GM19455 (cell line): Measurements from ENCODE around the gene ITPRIP.

Experiments used
- ATAC-seq: cut with Tn5 transposase; IDR thresholded peaks from one replicate; pipeline ENCODE4 v1.9.1; 2021; ENCODE audit not compliant: unreplicated experiment

Gene ITPRIP

GRCh38 chr10:104308439-104308903, 29.8 kb downstream of the ITPRIP start:
- ATAC-seq: peak; percentile 63

GRCh38 chr10:104307576-104308438, 30.5 kb downstream of the ITPRIP start:
- ATAC-seq: no peak

- no peak for ATAC-seq
Observed at GRCh38 chr10:104306897-104307296, 31.4 kb downstream of the ITPRIP start.

- no peak for ATAC-seq
Observed at GRCh38 chr10:104304927-104305326, 33.3 kb downstream of the ITPRIP start.

GRCh38 chr10:104304356-104304745, 33.9 kb downstream of the ITPRIP start:
- no peak for ATAC-seq

- no peak for ATAC-seq
Observed at GRCh38 chr10:104303594-104304355, 34.5 kb downstream of the ITPRIP start.

- ATAC-seq: no peak
Observed at GRCh38 chr10:104301907-104302690, 36.2 kb downstream of the ITPRIP start.

GRCh38 chr10:104300736-104301292, 37.5 kb downstream of the ITPRIP start:
- no peak for ATAC-seq

- ATAC-seq: no peak
Observed at GRCh38 chr10:104300002-104300735, 38.1 kb downstream of the ITPRIP start.

- ATAC-seq: no peak
Observed at GRCh38 chr10:104299031-104299904, 39.0 kb downstream of the ITPRIP start.

GRCh38 chr10:104297697-104298660, 40.3 kb downstream of the ITPRIP start:
- no peak for ATAC-seq

GRCh38 chr10:104296687-104297436, 41.4 kb downstream of the ITPRIP start:
- ATAC-seq: no peak

GRCh38 chr10:104293781-104294321, 44.4 kb downstream of the ITPRIP start:
- ATAC-seq: no peak

GRCh38 chr10:104293011-104293410, 45.3 kb downstream of the ITPRIP start:
- ATAC-seq: no peak

- ATAC-seq: peak; percentile 99
Observed at GRCh38 chr10:104291439-104291951, 46.8 kb downstream of the ITPRIP start.

GRCh38 chr10:104288355-104288754, 49.9 kb downstream of the ITPRIP start:
- no peak for ATAC-seq

- ATAC-seq: no peak
Observed at GRCh38 chr10:104286939-104287338, 51.3 kb downstream of the ITPRIP start.
